ENCODE results near the gene UBQLNL. TPM values are rescaled to one million over a fixed set of nuclear protein-coding genes. Genes with fewer than 3 reads are reported as not detected.

UBQLNL gene
- total and polyA plus RNA-seq, 10 of the 15 experiments (the other 5 are each of a cell fraction or from before 2014, with no cell fraction given) = 0.13 to 1.6 (median 0.37) TPM

- no peak overlapping the region for H3K4me3 ChIP-seq
- 9% methylated on average over 5 of the region's 5 CpGs for whole genome bisulfite sequencing (ENCODE audit: insufficient coverage, insufficient replicate concordance, low lambda C conversion rate, missing lambda C conversion rate)
- no TSS peak for BruUV-seq (replicated peaks)
- ChIA-PET CTCF (interaction anchor here (0.6 to 1.1 kb wide), 2 partner anchors 13 kb away, joined by 4 read pairs; no protein-coding TSS in a partner anchor), POLR2A (no interaction called here), RAD21 (ENCODE audit: unreplicated experiment) (no interaction called here), SMC1A (ENCODE audit: uncharacterized antibody, unreplicated experiment) (no interaction called here)
- H3K9me3 ChIP-seq (replicated peaks; ENCODE audit: control insufficient read depth, insufficient read depth, low read length) = no peaks in the 10 kb centered on the region
- no peak for FAIRE-seq
- in situ Hi-C loops (cut with MboI) = no loop called here
- no peaks in the 10 kb centered on the region for H3K36me3 ChIP-seq (ENCODE audit: control insufficient read depth in 2 of 2, insufficient read depth in 2 of 2, low read length in 1 of 2)
- H3K4me1 ChIP-seq (ENCODE audit: control insufficient read depth, insufficient read depth, low read length) = no peaks in the 10 kb centered on the region
- no peaks in the 10 kb centered on the region for H4K20me1 ChIP-seq (ENCODE audit: control insufficient read depth, insufficient read depth)
- no peak for DNase-seq (ENCODE audit: low read depth, low spot score)
- no peaks in the 10 kb centered on the region; a peak in 1 of 4 replicates for H3K27me3 ChIP-seq (replicated peaks in 1 of 2; ENCODE audit: control insufficient read depth in 2 of 2, insufficient read depth in 2 of 2, low read length in 1 of 2)
- no peak overlapping the region for H2AFZ ChIP-seq (ENCODE audit: control insufficient read depth, low read depth, low read length)
- intact Hi-C loops (cut with micrococcal nuclease; ENCODE audit: unreplicated experiment) = no loop called here
- no peaks in the 10 kb centered on the region for H3K79me2 ChIP-seq (ENCODE audit: control insufficient read depth, insufficient read depth, low read length)
- no peak overlapping the region for H3K27ac ChIP-seq (ENCODE audit: control insufficient read depth, insufficient read depth)
- H3K4me2 ChIP-seq (ENCODE audit: control insufficient read depth, insufficient read depth) = no peak overlapping the region
- H3K9ac ChIP-seq (ENCODE audit: control insufficient read depth, insufficient read depth, low read length) = no peak overlapping the region
- ATAC-seq = no peak
- TF ChIP-seq KLF5 (IDR thresholded peaks at IDR 0.05; ENCODE audit: partially characterized antibody) (no peak), TBL1XR1 (IDR thresholded peaks at IDR 0.05; ENCODE audit: low read depth, low read length) (no peak), RB1 (IDR thresholded peaks at IDR 0.05; ENCODE audit: borderline replicate concordance) (no peak), RFX5 (IDR thresholded peaks at IDR 0.05; ENCODE audit: low read depth, low read length) (no peak), ZNF207 (IDR thresholded peaks at IDR 0.05; ENCODE audit: borderline replicate concordance) (no peak), KDM1A (IDR thresholded peaks at IDR 0.05; ENCODE audit: borderline replicate concordance) (no peak), FOS (IDR thresholded peaks at IDR 0.05; ENCODE audit: borderline replicate concordance, extremely low read depth, insufficient read length) (no peak), GATAD2B (conservative IDR thresholded peaks at IDR 0.05; ENCODE audit: low read depth) (no peak), HDAC2 (IDR thresholded peaks at IDR 0.05) (no peak), MEF2B (IDR thresholded peaks at IDR 0.05; ENCODE audit: partially characterized antibody, poor library complexity, severe bottlenecking) (no peak), RELB (IDR thresholded peaks at IDR 0.05; ENCODE audit: low read depth) (no peak), KAT2A (conservative IDR thresholded peaks at IDR 0.05; ENCODE audit: control insufficient read depth, low read depth, low read length) (no peak), BCL11A (IDR thresholded peaks at IDR 0.05; ENCODE audit: low read depth, low read length) (no peak)
- TF ChIP-seq, protein P1, sequence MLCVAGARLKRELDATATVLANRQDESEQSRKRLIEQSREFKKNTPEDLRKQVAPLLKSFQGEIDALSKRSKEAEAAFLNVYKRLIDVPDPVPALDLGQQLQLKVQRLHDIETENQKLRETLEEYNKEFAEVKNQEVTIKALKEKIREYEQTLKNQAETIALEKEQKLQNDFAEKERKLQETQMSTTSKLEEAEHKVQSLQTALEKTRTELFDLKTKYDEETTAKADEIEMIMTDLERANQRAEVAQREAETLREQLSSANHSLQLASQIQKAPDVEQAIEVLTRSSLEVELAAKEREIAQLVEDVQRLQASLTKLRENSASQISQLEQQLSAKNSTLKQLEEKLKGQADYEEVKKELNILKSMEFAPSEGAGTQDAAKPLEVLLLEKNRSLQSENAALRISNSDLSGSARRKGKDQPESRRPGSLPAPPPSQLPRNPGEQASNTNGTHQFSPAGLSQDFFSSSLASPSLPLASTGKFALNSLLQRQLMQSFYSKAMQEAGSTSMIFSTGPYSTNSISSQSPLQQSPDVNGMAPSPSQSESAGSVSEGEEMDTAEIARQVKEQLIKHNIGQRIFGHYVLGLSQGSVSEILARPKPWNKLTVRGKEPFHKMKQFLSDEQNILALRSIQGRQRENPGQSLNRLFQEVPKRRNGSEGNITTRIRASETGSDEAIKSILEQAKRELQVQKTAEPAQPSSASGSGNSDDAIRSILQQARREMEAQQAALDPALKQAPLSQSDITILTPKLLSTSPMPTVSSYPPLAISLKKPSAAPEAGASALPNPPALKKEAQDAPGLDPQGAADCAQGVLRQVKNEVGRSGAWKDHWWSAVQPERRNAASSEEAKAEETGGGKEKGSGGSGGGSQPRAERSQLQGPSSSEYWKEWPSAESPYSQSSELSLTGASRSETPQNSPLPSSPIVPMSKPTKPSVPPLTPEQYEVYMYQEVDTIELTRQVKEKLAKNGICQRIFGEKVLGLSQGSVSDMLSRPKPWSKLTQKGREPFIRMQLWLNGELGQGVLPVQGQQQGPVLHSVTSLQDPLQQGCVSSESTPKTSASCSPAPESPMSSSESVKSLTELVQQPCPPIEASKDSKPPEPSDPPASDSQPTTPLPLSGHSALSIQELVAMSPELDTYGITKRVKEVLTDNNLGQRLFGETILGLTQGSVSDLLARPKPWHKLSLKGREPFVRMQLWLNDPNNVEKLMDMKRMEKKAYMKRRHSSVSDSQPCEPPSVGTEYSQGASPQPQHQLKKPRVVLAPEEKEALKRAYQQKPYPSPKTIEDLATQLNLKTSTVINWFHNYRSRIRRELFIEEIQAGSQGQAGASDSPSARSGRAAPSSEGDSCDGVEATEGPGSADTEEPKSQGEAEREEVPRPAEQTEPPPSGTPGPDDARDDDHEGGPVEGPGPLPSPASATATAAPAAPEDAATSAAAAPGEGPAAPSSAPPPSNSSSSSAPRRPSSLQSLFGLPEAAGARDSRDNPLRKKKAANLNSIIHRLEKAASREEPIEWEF (IDR thresholded peaks at IDR 0.05; ENCODE audit: insufficient replicate concordance, low read depth, low read length) = no peak
Observed at GRCh38 chr11:5489576-5490357, 26.7 kb downstream of the UBQLNL start.
